H1 (cell line): ENCODE measurements around the gene TMED8.

ENCODE experiments used
- EZH2 ChIP-seq: fragments of 200-600 bp; sonication (generic); IDR thresholded peaks from 2 replicates; pipeline ENCODE4 v1.7.1; 2012; ENCODE audit warnings: low read depth, mild to moderate bottlenecking, moderate library complexity, low read length, inconsistent platforms; ENCODE audit not compliant: severe bottlenecking
- POLR2A ChIP-seq, 2 experiments: IDR thresholded peaks; 1 replicate in 1 of 2; 2 replicates in 1 of 2; pipeline ENCODE4 v1.6.1; 2011; ENCODE audit warnings: low read depth in 2 of 2, low read length in 2 of 2, mild to moderate bottlenecking in 2 of 2; ENCODE audit errors: control extremely low read depth in 1 of 2
- POLR2AphosphoS5 ChIP-seq: IDR thresholded peaks from 2 replicates; pipeline ENCODE4 v1.6.1; 2011; ENCODE audit warnings: low read depth, low read length
- RAD21 ChIP-seq, 2 experiments: IDR thresholded peaks in 1 of 2; conservative IDR thresholded peaks in 1 of 2; 2 replicates each; pipeline ENCODE4 v1.6.1; 2011; ENCODE audit warnings: low read depth in 2 of 2, low read length in 2 of 2, improper control_type of control experiment in 1 of 2, inconsistent platforms in 1 of 2, mild to moderate bottlenecking in 1 of 2, moderate library complexity in 1 of 2
- SIN3A ChIP-seq, 2 experiments: IDR thresholded peaks in 1 of 2; conservative IDR thresholded peaks in 1 of 2; 2 replicates each; pipeline ENCODE4 v1.6.1; 2011 to 2012; ENCODE audit warnings: low read length in 2 of 2, improper control_type of control experiment in 1 of 2, low read depth in 1 of 2, mild to moderate bottlenecking in 1 of 2

- no peak for TF ChIP-seq EZH2
- no peak for TF ChIP-seq POLR2AphosphoS5
- no peak for TF ChIP-seq POLR2A (IDR thresholded peaks at IDR 0.05; ENCODE audit: control extremely low read depth in 1 of 2, low read depth in 2 of 2, low read length in 2 of 2)
- TF ChIP-seq RAD21 (IDR thresholded peaks at IDR 0.05 in 1 of 2, conservative IDR thresholded peaks at IDR 0.05 in 1 of 2; ENCODE audit: low read depth in 2 of 2, low read length in 2 of 2) = no peak
- TF ChIP-seq SIN3A (conservative IDR thresholded peaks at IDR 0.05 in 1 of 2, IDR thresholded peaks at IDR 0.05 in 1 of 2; ENCODE audit: low read depth in 1 of 2, low read length in 2 of 2) = no peak
Measured at GRCh38 chr14:77375164-77375950, 1.5 kb downstream of the TMED8 start.
